ENCODE data around the gene CABP2.
"Not testable (repeated sequence)": the region's sequence is repeated elsewhere in the genome, so short reads cannot be mapped to it uniquely, and the experiment has no call there.

The CABP2 gene

DNA sequence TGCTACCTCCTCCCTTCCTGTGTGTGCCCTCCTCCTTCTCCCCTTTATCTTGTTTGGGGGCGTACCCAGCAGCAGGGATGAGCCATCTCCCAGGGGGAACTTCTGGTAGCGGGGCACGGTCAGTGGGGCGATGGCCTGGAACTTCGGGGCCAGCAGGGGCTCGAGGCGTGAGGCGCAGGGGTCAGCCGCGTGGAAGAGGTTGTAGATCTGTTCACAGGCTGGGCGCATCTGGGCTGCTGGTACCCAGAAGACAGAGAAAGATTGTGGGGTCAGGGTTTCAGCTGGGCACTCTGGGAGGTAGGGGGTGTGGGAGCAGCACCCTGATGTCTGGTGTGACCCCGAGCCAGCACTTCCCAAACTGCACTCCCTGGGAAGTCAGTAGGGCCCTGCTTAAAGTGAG, 27.1 kb downstream of the CABP2 start:
- H3K36me3 Mint-ChIP-seq = peaks cover 6% of the 10 kb centered on the region
- H3K27ac Mint-ChIP-seq = no peak overlapping the region
- H3K4me1 Mint-ChIP-seq (ENCODE audit: low read depth) = peaks cover 7% of the 10 kb centered on the region
- no peak overlapping the region for H3K4me3 Mint-ChIP-seq
- no peaks in the 10 kb centered on the region for H3K27me3 Mint-ChIP-seq
- no peaks in the 10 kb centered on the region for H3K9me3 Mint-ChIP-seq (ENCODE audit: low read depth)

DNA sequence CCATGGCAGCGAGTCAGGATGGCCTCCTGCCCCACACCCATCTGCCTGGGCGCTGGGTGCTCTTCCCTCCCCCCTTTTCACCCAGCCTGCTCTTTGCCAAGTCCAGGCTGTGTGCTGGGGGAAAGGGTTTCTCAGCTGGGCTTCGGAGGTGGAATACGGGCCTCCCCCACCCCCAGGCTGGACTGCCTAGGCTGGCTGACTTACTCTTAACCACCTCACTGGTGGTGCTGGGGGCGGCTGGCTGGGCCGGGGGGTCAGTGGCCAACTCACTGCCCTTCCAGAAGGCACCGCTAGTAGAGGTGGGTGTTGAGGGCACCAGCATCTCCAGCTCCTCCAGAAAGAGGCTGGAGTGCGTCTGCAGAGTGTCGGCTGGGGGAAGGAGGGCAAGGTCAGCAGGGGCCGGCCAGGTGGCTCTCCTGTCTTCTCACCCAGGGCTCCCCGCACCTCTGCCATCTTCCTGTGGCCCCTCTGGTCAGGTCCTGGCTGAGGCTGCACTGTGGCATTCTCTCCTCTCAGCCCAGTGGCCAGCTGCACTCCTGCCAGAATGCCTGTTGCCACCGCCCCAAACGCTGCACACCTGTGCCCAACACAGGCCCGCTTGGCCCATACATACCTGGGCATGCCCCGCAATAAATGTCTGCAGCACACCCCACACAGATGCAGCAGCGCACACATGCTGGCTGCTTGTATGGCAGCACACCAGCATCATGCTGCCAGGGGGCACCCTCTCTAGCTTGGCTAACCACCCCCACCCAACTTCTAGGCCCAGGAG, 27.8 kb downstream of the CABP2 start:
- no peak overlapping the region for H3K4me3 Mint-ChIP-seq
- no peaks in the 10 kb centered on the region for H3K27me3 Mint-ChIP-seq
- no peaks in the 10 kb centered on the region for H3K36me3 Mint-ChIP-seq

DNA sequence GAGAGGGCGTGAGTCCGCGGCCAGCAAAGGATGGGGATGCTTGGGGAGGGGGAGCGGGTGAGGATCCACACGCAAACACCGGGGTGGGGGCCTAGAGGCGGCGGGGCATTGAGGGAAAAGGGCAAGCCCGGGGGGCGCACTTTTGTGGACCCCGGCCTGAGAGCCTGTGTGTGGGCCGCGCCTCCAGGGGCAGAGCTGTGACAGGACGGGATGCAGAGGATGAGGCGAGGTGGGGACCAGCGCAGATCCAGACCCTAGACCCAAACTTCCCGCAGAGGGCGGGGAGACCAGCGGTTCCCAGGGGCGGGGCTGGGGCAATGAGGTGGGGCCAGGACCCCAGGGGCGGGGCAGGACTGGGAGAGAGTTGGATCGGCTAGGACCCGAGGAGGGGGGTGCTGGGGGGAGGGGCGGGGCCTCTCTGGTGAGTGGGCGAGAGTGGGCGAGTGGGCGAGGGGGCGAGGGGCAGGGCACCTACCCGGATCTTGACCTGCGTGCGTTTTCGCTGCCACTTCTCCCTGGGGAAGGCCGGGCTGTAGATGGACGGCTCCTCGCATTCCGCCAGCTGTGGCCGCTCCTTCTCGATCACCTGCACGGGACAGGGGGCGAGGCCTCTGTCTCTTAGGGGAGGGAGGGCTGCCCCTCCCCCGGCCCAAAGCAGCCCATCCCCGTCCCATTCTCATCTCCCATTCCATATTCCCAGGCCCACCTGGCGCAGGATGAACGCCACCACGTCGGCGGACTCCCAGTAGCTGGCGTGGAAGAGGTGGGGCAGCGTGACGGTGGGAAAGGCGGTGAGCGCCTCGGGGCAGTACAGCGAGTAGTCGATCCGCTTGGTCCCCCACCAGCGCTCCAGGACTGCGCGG, 28.6 kb downstream of the CABP2 start:
- no peaks in the 10 kb centered on the region for H3K9me3 Mint-ChIP-seq (ENCODE audit: low read depth)
- H3K36me3 Mint-ChIP-seq = peaks cover 3% of the 10 kb centered on the region
- H3K27ac Mint-ChIP-seq = no peak overlapping the region
- H3K4me3 Mint-ChIP-seq = no peak overlapping the region
- peaks cover 3% of the 10 kb centered on the region for H3K4me1 Mint-ChIP-seq (ENCODE audit: low read depth)
- H3K27me3 Mint-ChIP-seq = no peaks in the 10 kb centered on the region

More for the DNA sequence above, 27.8 kb downstream of the CABP2 start:
- H3K4me1 Mint-ChIP-seq (ENCODE audit: low read depth) = no peaks in the 10 kb centered on the region
- H3K9me3 Mint-ChIP-seq (ENCODE audit: low read depth) = no peaks in the 10 kb centered on the region
- H3K27ac Mint-ChIP-seq = no peak overlapping the region

DNA sequence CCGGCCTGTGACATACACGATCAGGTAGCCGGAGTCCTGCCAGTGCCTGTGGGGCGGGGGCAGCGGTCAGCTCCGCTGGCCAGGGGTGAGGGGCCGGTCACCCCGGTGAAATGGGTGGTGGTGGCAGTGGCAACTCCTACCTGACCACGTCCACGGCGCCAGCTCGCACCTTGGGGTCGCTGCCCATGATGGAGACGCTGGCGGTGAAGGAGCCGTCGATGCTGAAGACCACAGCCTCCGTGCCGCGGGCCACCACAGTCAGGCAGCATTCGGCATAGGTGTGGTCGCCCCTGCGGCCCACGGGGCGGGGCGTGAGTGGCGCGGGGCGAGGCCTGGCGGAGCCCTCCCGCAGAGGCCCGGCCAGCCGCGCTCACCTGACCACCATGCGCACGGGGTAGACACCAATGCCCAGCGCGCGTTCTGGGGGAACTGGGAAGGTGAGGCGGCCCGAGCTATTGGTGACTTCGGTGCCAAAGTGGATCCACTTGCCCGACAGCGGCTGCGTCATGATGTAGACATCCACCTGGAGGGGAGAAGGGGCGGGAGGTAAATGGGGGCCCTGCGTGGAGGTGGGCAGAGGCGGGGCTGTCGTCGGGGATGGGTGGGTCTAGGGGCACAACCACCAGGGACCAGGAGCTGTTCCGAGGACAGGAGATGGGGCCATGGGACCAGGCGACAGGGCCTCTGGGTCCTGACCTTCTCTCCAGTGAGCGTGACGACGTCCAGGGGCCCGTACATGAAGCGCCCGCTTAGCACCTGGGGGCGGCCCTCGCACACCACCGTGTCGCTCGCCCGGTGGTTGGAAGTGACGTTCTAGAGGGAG, 29.5 kb downstream of the CABP2 start:
- H3K27me3 Mint-ChIP-seq = no peaks in the 10 kb centered on the region
- H3K4me1 Mint-ChIP-seq (ENCODE audit: low read depth) = peaks cover 5% of the 10 kb centered on the region
- no peak overlapping the region for H3K27ac Mint-ChIP-seq
- peaks cover 4% of the 10 kb centered on the region for H3K36me3 Mint-ChIP-seq
- no peak overlapping the region for H3K4me3 Mint-ChIP-seq
- no peaks in the 10 kb centered on the region for H3K9me3 Mint-ChIP-seq (ENCODE audit: low read depth)

DNA sequence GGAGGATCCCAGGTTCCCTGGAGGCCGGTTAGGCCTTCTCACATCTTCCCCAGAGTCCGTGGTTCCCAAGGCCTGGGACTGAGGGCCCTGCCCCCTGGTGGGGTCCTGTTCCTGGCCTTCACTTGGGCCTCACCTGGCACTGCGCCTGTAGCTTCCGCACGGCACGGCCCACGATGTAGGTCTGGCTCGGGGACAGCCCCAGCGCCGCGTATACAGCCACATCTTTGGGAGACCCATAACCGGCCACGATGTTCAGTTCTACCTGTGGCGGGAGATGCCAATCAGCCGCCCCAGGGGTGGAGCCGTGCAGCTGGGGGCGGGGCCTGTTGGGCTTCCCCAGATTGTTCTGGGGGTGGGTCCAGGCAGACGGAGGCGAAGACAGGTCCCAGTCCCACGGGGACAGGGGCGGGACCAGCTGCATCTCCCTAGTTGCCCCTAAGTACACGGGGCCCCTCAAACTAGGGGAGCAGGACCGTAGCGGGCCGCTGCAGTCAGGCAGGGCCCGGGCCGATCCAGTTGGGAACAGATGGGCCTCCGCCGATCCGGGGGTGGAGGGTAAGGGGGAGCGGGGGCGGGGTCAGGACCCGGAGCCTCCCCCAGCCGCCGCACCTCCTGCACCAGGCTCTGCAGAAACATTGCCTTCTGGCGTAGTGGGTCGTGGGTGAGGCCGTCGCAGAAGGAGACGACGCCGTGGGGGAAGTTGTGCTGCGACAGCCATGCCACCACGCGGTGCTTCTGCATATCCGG, 30.3 kb downstream of the CABP2 start:
- Mint-ChIP-seq H3K27ac (no peak overlapping the region), H3K9me3 (ENCODE audit: low read depth) (no peaks in the 10 kb centered on the region), H3K4me3 (no peak overlapping the region), H3K36me3 (peaks cover 5% of the 10 kb centered on the region), H3K27me3 (no peaks in the 10 kb centered on the region), H3K4me1 (ENCODE audit: low read depth) (peaks cover 8% of the 10 kb centered on the region)

DNA sequence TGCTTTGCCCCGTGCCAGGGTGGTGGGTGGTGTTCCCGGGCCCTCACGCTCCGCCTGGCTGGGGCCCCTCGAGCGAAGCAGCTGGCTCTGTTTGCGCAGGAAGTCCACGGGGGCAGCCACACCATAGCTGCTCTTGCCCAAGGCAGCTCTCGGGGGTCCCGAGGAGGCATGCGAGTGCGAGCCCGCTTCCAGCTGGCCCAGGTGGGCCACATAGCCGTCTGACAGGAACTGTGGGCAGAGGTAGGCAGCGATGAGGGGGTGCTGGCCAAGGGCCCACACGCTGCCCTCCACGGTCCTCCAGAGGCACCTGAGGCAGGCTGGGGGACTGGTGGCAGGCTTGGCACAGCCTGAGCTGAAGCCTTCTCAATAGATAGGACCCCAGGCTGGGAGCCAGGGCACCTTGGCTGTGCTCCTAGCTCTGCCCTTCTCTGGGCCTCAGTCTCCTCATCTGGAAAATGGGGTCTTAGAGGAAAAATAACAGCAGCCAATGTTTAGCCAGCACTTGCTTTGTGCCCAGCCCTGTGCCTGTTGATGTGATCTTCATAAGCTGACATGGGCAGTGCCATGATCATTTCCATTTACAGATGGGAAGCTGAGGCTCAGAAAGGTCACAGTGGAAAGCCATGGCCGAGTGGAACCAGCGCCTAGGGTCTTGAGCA, 31.0 kb downstream of the CABP2 start:
- Mint-ChIP-seq H3K27ac (no peak overlapping the region), H3K4me3 (no peak overlapping the region), H3K4me1 (ENCODE audit: low read depth) (peaks cover 15% of the 10 kb centered on the region), H3K27me3 (no peaks in the 10 kb centered on the region), H3K9me3 (ENCODE audit: low read depth) (no peaks in the 10 kb centered on the region), H3K36me3 (peaks cover 10% of the 10 kb centered on the region)

DNA sequence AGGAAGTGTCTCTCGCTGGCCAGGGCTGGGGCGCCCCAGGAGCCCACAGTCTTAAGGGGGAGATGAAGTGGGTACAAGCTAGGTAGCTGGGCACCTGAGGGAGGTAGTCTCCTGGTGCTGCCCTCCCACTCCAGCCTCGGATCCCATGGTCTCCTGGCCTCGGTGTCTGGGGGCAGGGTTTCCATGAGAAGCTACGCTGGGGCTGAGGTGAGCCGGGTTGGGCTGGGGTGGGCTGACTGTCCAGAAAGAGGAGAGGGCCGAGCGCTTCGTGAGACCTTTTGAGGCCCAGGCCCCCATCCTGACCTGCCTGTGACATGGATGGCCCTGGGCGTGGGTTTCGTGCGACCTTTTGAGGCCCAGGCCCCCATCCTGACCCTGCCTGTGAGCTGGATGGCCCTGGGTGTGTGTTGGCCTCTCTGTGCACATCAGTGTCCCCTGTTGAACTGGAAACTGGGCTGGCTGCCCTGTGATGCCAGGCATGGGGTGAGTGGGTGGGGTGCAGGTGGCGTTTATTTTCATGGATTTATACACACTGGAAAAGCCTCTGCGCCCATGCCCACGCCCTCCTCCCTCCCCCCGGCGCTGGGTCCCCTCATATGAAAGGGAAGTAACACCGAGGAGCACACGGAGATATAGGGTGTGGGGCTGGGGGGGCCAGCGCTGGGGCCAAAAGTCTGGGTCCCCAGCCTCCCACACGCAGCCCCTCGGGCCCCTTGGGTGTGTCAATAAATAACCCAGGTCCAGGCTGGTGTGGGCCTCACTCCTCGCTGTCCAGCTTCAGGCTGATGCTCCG, 31.8 kb downstream of the CABP2 start:
- Mint-ChIP-seq H3K4me1 (ENCODE audit: low read depth) (peaks cover 23% of the 10 kb centered on the region), H3K9me3 (ENCODE audit: low read depth) (no peaks in the 10 kb centered on the region), H3K4me3 (no peak overlapping the region), H3K27ac (peak overlapping the region; percentile 76), H3K27me3 (no peaks in the 10 kb centered on the region), H3K36me3 (peaks cover 10% of the 10 kb centered on the region)

DNA sequence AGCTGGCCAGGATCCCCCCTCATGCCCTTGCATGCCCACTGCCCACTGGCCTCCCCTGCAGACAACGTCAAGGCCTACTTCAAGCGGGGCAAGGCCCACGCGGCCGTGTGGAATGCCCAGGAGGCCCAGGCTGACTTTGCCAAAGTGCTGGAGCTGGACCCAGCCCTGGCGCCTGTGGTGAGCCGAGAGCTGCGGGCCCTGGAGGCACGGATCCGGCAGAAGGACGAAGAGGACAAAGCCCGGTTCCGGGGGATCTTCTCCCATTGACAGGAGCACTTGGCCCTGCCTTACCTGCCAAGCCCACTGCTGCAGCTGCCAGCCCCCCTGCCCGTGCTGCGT, 32.5 kb downstream of the CABP2 start:
- Mint-ChIP-seq H3K27me3 (no peaks in the 10 kb centered on the region), H3K4me3 (no peak overlapping the region), H3K4me1 (ENCODE audit: low read depth) (peaks cover 30% of the 10 kb centered on the region), H3K36me3 (peaks cover 10% of the 10 kb centered on the region), H3K27ac (peak overlapping the region; percentile 76), H3K9me3 (ENCODE audit: low read depth) (no peaks in the 10 kb centered on the region)

DNA sequence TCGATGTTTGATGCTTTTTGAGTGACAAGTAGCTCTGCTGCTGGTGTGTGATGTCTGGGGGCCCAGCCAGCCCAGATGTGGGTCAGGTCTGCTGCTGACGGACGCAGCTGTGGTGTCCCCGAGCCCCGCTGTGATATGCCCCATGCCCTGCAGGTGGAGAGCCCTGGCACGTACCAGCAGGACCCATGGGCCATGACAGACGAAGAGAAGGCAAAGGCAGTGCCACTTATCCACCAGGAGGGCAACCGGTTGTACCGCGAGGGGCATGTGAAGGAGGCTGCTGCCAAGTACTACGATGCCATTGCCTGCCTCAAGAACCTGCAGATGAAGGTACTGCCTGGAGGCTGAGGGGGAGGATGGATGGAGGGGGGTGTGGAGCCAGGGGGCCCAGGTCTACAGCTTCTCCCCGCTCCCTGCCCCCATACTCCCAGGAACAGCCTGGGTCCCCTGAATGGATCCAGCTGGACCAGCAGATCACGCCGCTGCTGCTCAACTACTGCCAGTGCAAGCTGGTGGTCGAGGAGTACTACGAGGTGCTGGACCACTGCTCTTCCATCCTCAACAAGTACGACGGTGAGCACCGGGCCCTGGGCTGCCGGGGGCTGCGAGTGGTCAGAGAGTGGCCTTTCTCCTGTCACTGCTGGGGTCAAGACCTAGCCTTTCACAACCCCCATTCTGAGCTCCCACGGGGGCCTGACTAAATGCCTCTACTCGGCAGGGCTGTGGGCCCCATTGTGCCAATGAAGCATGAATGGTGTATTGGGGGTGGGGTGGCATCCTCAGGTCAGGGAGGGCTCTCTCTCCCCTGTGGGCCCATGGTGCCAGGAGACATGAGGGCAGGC, 33.1 kb downstream of the CABP2 start:
- Mint-ChIP-seq H3K9me3 (ENCODE audit: low read depth) (no peaks in the 10 kb centered on the region), H3K4me3 (peak overlapping the region; percentile 32), H3K36me3 (peaks cover 10% of the 10 kb centered on the region), H3K27me3 (no peaks in the 10 kb centered on the region), H3K4me1 (ENCODE audit: low read depth) (peaks cover 34% of the 10 kb centered on the region), H3K27ac (peak overlapping the region; percentile 88)

DNA sequence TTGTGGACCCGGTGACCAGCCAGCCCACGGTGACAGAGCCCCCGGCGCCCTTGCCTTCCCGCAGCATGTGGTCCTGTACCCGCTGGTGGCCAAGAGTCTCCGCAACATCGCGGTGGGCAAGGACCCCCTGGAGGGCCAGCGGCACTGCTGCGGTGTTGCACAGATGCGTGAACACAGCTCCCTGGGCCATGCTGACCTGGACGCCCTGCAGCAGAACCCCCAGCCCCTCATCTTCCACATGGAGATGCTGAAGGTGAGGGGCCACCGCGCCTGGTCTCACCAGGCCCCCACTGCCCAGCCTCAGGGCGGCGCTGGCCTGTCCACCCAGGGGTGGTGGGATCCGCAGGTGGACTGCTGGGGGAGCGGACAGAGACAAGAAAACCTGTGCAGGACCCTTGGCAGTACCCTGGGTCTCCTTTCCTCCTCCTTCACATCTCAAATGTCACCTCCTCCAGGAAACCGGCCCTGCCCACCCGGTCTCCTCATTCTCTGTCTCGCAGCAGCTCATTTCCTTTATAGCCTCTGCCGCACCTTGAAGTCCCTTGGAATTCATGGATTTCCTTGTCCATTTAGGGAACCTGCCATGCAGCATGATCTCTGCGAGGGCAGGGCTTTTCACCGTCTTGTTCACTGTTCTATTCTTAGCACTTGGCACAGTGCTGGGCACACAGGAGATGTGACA, 33.9 kb downstream of the CABP2 start:
- Mint-ChIP-seq H3K36me3 (peaks cover 10% of the 10 kb centered on the region), H3K4me3 (peak overlapping the region; percentile 32), H3K4me1 (ENCODE audit: low read depth) (peaks cover 42% of the 10 kb centered on the region)

DNA sequence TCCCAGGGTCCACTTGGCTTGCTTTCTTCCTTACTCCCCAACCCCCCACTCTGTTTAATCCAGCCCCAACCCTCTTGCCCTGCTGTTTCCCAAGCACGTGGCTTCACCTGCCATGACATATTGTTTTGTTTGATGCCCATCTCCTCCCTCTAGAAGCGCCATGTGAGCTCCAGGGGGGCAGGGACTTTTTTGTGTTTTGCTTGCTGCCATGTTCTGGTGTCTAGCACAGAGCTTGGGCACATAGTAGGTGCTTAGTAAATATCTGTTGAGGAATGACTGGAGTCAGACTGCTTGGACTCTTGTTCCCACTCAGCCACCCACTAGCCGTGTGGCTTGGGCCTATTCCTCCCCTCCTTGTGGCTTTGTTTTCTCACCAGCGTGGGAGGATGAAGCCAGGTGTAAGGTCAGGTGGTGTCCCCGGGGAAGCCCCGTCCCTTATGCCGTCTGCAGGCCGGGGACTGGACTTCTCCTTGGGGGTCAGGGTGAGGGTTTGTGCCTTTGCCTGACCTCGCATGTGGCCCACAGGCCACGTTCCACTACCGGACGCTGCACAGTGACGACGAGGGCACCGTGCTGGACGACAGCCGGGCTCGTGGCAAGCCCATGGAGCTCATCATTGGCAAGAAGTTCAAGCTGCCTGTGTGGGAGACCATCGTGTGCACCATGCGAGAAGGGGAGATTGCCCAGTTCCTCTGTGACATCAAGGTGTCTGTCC, 36.6 kb downstream of the CABP2 start:
- Mint-ChIP-seq H3K36me3 (peaks cover 10% of the 10 kb centered on the region), H3K4me3 (peak overlapping the region; percentile 81), H3K27ac (peak overlapping the region; percentile 98), H3K9me3 (ENCODE audit: low read depth) (no peaks in the 10 kb centered on the region), H3K27me3 (no peaks in the 10 kb centered on the region), H3K4me1 (ENCODE audit: low read depth) (peaks cover 63% of the 10 kb centered on the region)

More for the DNA sequence above, 33.9 kb downstream of the CABP2 start:
- Mint-ChIP-seq H3K27me3 (no peaks in the 10 kb centered on the region), H3K9me3 (ENCODE audit: low read depth) (no peaks in the 10 kb centered on the region), H3K27ac (peak overlapping the region; percentile 88)

DNA sequence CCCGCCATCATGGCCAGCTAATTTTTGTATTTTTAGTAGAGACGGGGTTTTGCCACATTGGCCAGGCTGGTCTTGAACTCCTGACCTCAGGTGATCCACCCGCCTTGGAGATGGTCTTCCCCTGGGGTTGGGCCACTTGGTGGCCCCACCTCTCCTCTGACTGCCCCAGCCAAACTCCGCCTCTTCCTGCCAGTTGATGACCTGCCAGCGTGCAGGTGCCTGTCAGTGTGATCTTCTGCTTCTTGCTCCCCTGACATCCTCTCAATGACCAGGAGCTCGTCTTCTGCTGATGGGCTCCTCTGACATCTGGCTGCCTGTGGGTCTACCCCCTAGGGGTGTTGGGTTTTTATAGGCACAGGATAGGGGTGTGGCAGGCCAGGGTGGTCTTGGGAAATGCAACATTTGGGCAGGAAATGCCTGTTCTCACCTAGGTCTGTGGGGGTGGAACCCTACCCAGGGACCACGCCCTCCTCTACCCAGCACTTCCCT, 37.3 kb downstream of the CABP2 start:
- peaks cover 63% of the 10 kb centered on the region for H3K4me1 Mint-ChIP-seq (ENCODE audit: low read depth)
- peaks cover 10% of the 10 kb centered on the region for H3K36me3 Mint-ChIP-seq
- H3K27ac Mint-ChIP-seq = peak overlapping the region; percentile 98
- H3K27me3 Mint-ChIP-seq; H3K9me3 Mint-ChIP-seq (ENCODE audit: low read depth): not testable (repeated sequence)
- peak overlapping the region; percentile 81 for H3K4me3 Mint-ChIP-seq

Data from activated naive CD8-positive, alpha-beta T cell (primary cell).